Bone marrow (tissue), 2 donors: ENCODE results near the gene SAV1.
A peak's percentile ranks its signal among the peaks of the same experiment; 100 is the strongest.
"Not testable (repeated sequence)": the region's sequence is repeated elsewhere in the genome, so short reads cannot be mapped to it uniquely, and the experiment has no call there.

ENCODE experiments used
- DNase-seq, 2 donors: peaks; one replicate each; lab custom pipeline; 2025; lab: John Stamatoyannopoulos, UW

Gene SAV1

DNA sequence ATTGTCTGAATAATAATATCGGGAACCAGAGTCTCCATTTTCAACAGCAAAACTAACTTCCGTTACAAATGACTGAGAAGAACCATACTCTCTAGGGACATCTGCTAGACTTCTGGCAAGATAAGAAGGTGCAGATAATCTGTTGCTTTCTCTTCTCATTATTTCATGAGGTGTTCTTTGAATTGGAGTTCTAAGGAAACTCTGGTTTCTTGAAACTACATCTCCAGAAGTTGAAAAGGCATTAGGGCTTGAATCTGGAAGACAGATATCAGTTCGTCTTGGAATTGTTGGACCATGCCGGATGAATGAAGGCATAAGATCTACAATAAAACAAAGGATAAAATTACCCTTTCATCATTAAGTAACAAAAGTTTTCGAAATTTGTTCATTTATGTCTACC lies 2.8 kb downstream of the SAV1 start:
- DNase-seq = not testable (repeated sequence)

DNA sequence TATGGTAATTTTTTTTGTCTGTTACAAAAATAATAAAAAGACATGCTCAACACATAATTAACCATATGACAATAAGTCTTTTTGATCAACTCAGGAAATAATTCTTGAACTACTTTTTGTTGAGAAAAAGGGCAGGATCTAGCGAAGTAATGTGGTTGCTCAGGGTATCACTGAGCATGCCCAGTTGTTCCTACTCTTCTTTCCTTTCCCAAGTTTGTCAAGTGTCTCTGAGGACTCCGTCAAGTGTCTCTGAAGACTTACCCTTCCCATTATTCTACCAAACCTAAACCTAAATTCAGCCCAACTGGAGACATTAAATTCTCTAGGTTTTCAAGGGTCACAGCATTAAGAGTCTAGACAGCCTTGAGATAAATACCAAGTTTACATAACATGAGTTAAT lies 3.5 kb downstream of the SAV1 start:
- DNase-seq = not testable (repeated sequence)

DNA sequence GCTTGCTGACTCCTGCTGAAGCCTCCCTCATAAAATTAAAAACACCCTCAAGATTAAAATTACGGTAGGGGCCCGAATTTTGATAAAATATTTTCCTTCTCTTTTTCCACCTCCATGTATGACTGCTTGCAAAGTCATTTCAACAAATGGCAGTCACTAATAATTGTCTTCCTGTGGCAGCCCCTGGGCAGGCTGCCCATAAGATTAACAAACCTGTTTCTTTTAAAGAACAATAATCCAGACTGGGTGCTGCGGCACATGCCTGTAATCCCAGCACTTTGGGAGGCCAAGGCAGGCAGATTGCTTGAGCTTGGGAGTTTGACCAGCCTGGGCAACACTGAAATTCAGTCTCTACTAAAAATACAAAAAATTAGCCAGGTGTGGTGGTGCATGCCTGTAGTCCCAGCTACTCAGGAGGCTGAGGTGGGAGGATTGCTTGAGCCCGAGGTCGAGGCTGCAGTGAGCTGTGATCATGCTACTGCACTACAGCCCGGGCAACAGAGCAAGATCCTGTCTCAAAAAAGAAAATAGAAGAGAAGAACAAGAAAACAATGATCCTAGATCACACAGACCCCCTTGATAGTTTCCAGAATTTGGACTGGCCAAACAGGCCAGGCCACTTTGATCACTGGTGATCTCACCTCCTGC lies 8.7 kb downstream of the SAV1 start:
- DNase-seq = no peak

GRCh38 chr14:50658203-50658602 lies 9.9 kb downstream of the SAV1 start:
- DNase-seq = no peak

DNA sequence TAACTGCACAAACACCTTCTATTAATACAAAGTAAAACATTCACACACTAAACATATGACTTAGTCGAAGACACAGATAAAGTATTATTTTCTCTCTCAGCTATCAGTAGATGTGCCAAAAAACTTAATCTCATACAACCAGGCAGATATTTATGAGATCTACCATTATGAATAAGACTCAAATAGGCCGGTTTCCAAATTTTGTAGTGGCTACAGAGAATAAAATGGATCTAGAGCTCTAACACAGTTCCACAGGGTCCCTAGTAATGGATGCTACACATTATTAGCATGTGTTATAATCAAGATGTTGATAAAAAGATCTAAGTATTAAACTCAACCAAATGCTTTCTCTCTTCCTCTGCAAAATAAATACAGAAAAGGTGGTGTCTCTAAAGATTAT lies 10.4 kb downstream of the SAV1 start:
- DNase-seq = no peak

- DNase-seq = no peak
Observed at GRCh38 chr14:50656776-50657175, 11.3 kb downstream of the SAV1 start.

- no peak for DNase-seq
Observed at GRCh38 chr14:50649691-50650090, 18.4 kb downstream of the SAV1 start.

- DNase-seq = no peak
Observed at GRCh38 chr14:50647753-50648152, 20.4 kb downstream of the SAV1 start.

- DNase-seq = no peak
Observed at GRCh38 chr14:50647282-50647681, 20.8 kb downstream of the SAV1 start.

DNA sequence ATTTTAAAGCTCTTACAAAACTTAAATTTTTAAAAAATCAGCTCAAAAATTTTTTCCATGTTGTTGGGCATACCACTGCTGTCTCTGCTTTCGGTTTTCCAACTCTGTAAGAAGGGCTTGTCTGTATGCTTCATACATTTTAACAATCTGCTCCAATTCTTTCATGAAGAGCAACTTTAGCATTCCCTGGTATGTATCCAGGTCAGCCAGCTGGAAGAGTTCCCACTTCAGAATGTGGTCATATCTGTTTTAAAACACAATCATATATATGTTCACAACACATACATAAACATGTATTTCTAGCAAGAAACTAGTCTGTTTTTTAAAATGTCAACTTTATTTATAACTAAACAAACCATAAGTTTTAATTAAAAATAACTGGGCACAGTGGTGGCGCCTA lies 33.0 kb downstream of the SAV1 start:
- DNase-seq = no peak

DNA sequence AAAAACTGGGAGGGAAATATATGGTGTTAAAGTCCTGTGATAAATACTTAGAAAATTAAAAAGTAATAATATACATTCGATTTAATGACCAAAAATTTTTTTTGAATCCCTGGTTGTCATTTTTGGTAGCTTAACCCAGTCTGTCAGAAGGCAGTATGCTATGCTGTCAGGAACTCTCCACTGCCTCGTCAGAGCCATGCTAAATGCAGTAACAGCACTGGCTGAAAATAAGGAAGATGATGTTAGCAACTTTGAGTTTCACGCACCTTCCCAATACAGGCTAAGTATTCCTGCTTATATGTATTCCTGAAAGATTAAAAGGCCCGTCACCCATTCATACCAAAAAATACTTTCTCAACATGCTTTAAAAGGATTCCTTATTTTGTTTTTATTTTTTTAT lies 34.2 kb downstream of the SAV1 start:
- no peak for DNase-seq

DNA sequence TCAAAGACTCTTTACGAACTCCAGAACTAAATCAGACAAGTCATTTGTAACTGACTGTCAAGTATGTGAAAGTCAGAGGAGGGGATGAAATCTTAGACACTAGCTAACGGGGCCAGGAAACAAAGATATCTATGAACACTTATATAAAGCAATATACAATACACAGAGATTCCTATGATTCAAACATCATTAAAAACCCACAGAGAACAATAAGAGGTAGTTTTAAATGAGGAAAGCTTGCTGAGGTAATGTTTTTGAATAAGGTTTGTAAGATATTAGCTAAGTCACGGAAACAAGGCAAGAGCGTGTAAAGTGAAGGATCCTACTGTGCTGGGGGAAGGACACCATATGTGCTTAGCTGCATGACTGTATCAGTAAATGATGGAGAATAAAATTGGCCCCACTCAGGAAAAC lies 36.7 kb downstream of the SAV1 start:
- no peak for DNase-seq

DNA sequence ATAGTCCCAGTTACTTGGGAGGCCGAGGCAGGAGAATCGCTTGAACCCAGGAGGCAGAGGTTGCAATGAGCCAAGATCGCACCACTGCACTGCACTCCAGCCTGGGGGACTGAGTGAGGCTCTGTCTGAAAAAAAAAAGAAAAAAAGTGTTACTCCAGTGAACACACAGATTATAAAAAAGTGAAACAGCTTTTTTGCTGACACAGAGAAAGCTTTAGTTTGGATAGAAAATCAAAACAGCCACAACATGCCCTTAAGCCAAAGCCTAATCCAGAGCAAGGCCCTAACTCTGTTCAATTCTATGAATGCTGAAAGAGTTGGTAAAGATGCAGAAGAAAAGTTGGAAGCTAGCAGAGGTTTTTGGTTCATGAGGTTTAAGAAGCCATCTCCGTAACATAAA lies 43.2 kb downstream of the SAV1 start:
- not testable (repeated sequence) for DNase-seq

DNA sequence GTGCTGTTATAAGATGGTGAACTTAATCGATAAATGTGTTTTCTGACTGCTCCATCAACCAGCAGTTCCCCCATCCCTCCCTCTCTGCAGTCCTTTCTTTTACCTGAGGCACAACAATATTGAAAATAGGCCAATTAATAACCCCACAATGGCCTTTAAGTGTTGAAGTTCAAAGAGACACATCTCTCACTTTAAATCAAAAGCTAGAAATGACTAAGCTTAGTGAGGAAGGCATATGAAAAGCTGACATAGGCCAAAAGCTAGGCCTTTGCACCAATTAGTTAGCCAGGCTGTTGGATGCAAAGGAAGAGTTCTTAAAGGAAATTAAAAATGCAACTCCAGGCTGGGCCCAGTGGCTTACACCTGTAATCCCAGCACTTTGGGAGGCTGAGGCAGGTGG lies 43.7 kb downstream of the SAV1 start:
- no peak for DNase-seq

DNA sequence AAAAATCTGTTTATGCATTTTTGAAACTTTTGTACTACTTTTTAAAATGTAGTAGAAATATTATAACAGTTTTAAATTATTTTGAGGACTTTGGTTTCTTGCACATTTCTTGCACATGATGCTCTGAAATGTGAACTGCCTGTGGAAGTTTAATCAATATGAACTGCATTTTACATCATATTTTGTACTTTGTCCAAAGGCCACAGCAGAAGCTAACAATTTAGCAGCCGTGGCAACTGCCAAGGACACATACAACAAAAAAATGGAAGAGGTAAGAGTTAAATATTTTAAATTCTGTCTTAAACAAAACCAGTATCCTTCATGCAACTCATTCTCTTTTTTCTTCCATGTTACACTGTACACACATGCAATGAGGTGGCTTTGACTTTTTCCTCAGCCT lies 45.1 kb downstream of the SAV1 start:
- DNase-seq = no peak

- no peak for DNase-seq
Observed at GRCh38 chr14:50620341-50620740, 47.8 kb downstream of the SAV1 start.

DNA sequence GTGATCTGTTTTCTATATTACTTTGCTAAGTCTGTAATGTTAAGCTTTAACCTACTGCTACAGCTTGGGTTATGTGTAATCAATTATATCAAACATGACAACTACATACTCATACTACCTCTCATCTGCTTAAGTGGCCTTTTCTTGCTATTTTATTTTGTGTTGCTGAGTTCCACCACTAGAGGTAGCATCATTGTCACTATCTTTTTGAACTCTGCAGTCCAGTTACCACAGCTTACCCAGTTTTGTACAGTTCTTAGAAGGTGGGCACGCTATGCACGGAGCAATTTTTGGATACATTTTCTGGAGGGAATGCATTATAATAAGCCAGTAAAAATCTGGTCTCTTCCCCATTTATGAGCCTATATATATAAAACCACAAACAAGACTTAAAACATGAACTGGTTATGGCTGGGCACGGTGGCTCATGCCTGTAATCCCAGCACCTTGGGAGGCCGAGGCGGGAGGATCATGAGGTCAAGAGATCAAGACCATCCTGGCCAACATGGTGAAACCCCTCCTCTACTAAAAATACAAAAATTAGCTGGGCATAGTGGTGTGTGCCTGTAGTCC lies 48.5 kb downstream of the SAV1 start:
- DNase-seq = peak in 1 of 2 donors; percentile 42

- no peak for DNase-seq
Observed at GRCh38 chr14:50616275-50616674, 51.8 kb downstream of the SAV1 start.

- DNase-seq = no peak
Observed at GRCh38 chr14:50615552-50615951, 52.6 kb downstream of the SAV1 start.

GRCh38 chr14:50615056-50615455 lies 53.0 kb downstream of the SAV1 start:
- no peak for DNase-seq

- DNase-seq = no peak
Observed at GRCh38 chr14:50612806-50613205, 55.3 kb downstream of the SAV1 start.

- DNase-seq = no peak
Observed at GRCh38 chr14:50610465-50610864, 57.6 kb downstream of the SAV1 start.

DNA sequence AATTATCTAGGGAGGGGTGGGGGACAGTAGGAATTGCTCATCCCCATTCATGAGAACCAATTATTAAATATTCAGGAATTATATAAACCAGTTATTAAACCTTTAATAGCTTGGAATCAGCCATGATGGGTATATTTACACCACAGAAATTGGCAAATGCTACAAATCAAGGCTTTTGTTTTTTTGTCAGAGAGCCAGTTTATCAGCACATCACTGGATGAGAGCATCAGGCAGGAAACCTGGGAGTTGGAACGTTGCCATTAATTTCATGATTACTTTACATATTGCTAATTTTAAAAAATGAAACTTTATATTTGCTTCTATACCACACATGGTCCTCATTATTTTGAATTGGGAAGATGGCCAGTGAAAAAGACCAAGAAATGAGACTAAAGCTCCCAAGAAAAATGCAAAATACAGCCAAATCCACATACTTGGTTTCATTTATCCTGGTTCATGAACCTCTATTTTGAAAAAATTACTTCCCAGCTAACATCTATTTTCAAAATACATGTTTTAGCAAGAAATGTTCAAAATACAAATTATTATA lies 59.7 kb downstream of the SAV1 start:
- DNase-seq = no peak

DNA sequence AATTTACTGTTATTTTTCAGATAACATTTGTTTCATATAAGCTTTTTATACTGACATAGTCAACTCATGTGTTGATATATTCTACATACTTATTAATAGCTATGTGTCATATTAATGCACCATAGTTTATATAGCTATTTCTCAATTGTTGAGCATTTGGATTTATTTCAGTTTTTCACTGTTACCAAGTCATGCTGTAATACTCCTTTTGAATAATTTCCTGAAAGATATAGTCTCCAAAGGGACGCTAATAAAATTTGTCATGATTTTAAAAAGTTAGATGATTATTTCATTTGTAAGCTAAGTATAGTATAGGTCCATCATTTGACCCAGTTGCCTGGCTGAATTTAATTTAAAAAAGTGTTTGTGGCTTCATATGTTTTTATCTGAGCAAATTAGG lies 60.3 kb downstream of the SAV1 start:
- no peak for DNase-seq
